Measurements from ENCODE around the gene TMEM45B. TPM values are rescaled to one million over a fixed set of nuclear protein-coding genes. Genes with fewer than 3 reads are reported as not detected.

The TMEM45B gene
- total RNA-seq, result 1 to 10 TPM; 3.5 to 3.9 TPM

DNA sequence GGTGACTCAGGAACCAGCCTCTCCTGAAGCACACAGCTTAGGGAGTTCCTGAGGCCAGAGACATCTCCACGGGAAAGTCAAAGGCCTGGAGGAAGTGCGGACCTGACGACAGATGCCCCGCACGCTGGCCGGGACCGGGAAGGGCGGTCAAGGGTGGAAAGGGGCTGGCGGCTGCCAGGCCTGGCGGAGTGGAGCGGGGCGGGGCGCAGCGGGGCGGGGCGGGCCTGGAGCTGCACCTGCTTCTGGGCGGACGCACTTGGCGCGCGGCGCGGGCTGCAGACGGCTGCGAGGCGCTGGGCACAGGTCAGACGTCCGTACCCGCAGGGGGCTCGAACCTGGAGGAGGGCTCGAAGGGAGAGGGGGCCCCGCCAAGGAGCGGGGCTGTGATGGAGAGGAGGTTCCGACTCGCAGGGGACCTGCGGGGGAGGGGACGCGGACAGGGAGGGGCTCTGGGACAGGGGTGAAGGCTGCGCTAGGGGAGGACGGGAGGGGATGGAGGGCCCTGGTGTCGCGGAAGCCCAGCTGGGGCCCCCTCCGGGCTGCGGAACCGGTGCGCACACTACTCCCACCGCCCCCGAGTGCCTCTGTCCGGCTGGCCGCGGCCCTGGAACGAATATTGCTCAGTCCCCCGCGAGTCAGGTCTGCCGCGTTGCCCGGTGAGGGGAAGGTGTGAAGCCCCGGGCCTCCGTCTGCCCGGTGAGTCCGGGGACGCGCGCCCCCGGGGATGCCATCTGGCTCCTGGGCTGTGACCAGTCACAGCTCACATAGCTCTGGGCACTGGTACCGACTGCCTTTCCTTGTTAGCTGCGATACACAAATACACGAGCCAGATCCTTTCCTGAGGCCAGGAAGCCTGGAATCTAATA is at the start of gene TMEM45B:
TSS of gene TMEM45B (plus strand) at position 253 of the 866 bp plus-strand sequence. CDS start 36,635 bp downstream, outside the sequence.

DNA sequence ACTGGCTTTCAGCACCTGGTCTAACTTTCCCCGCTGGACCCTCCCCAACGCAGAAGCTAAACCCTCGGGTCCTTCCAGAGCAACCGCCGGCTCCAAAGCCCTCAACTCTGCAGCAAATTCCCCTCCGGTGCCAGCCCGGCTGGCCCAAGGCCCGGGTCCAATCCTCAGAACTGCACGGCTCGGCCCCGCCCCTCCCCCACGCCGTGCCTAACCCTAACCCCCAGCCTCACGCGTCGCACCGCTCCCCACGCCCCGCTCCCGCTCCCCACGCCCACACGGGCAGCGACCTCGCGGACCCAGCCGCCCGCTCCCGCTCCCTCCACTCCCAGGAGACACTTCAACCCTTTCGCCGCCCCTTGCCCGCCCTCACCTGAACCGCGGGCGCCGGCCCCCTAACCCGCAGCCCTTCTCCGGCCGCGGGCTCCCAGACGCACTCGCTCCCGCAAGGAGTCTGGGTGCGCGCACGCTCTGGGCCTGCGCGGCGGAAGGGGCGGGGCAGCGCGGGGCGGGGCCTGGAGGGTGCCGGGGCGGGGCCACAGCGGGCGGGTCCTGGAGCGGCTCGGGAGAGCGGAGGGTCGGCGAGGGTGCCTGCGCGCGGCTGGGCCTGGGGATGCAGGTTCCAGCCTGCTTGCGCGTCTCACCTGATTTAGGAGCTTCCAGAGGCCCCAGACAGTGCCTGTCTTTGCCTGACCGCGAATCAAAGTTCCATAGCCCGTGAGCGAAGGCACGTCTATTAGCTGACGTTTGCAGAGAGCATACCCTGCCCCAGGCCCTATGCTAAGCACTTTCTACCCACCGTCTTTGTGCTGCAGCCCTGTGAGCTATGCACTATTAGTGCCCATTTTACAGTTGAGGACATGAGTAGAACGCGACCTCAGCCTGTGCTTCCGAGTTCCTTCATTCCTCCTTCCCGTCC is 79.7 kb downstream of the TMEM45B start, which contains the start of gene NFRKB:
TSS of gene NFRKB (minus strand) at position 453 of the 916 bp plus-strand sequence. CDS start 2,729 bp downstream, outside the sequence.

Other genes with a start within 250 kb of the TMEM45B start
- gene NFRKB, start 79.7 kb downstream of the TMEM45B start, total RNA-seq, result 10 to 100 TPM; 42.0 to 45.2 TPM
- gene PRDM10, start 187.0 kb downstream of the TMEM45B start, total RNA-seq, result 10 to 100 TPM; 12.6 to 14.9 TPM